Fibroblast of lung (primary cell): ENCODE measurements around the gene NR1D1. TPM values are rescaled to one million over a fixed set of nuclear protein-coding genes. Genes with fewer than 3 reads are reported as not detected.

Experiments used
- DNase-seq, 2 donors: peaks; one replicate each; pipeline versions ENCODE4 v3.0.0 to v3.0.0-alpha.2; 2010; ENCODE audit warnings: low read depth in 2 of 2
- H2AFZ ChIP-seq: 2 replicates; pipeline ENCODE4 v1.5.1; 2012; ENCODE audit warnings: low read length, control low read depth, inconsistent platforms
- H3K27ac ChIP-seq: 2 replicates; pipeline ENCODE4 v1.5.1; 2011; ENCODE audit warnings: low read length, control low read depth; ENCODE audit not compliant: insufficient read depth
- H3K27me3 ChIP-seq: 2 replicates; pipeline ENCODE4 v1.5.1; 2011; ENCODE audit warnings: mild to moderate bottlenecking, low read length; ENCODE audit not compliant: control insufficient read depth, insufficient read depth
- H3K36me3 ChIP-seq: 2 replicates; pipeline ENCODE4 v1.5.1; 2011; ENCODE audit warnings: low read length; ENCODE audit not compliant: control insufficient read depth, insufficient read depth
- H3K4me1 ChIP-seq: 2 replicates; pipeline ENCODE4 v1.5.1; 2011; ENCODE audit warnings: low read length; ENCODE audit not compliant: control insufficient read depth, insufficient read depth; ENCODE audit errors: extremely low read depth
- H3K4me2 ChIP-seq: 2 replicates; pipeline ENCODE4 v1.5.1; 2011; ENCODE audit warnings: low read length, control low read depth; ENCODE audit not compliant: insufficient read depth; ENCODE audit errors: extremely low read depth
- H3K4me3 ChIP-seq, 4 experiments: fragments of 200-600 bp in 1 of 4; sonication (generic) in 1 of 4; replicated peaks in 1 of 4; 2 replicates each; pipeline ENCODE4 v1.5.1; 2011 to 2016; ENCODE audit warnings: low read length in 4 of 4, low read depth in 3 of 4, mild to moderate bottlenecking in 3 of 4, control low read depth in 2 of 4, inconsistent platforms in 1 of 4, mixed read lengths in 1 of 4; ENCODE audit not compliant: insufficient read depth in 1 of 4; ENCODE audit errors: control extremely low read depth in 1 of 4
- H3K79me2 ChIP-seq: 2 replicates; pipeline ENCODE4 v1.5.1; 2012; ENCODE audit warnings: mild to moderate bottlenecking, low read length, inconsistent platforms; ENCODE audit not compliant: control insufficient read depth, insufficient read depth
- H3K9ac ChIP-seq: 2 replicates; pipeline ENCODE4 v1.5.1; 2011; ENCODE audit warnings: mild to moderate bottlenecking, low read length, control low read depth; ENCODE audit not compliant: insufficient read depth
- H3K9me3 ChIP-seq: 2 replicates; pipeline ENCODE4 v1.5.1; 2012; ENCODE audit warnings: low read depth, low read length; ENCODE audit not compliant: control insufficient read depth, insufficient read depth
- H4K20me1 ChIP-seq: 2 replicates; pipeline ENCODE4 v1.5.1; 2011; ENCODE audit warnings: low read length; ENCODE audit not compliant: control insufficient read depth, insufficient read depth; ENCODE audit errors: extremely low read depth
- EZH2 ChIP-seq: IDR thresholded peaks from 2 replicates; pipeline ENCODE4 v1.5.1; 2012; ENCODE audit warnings: low read length, control low read depth, mild to moderate bottlenecking; ENCODE audit errors: missing control alignments
- polyA plus RNA-seq, 2 donors: library from polyadenylated mRNA; depleted of rRNA in 1 of 2; stranded (reverse) in 1 of 2; unstranded in 1 of 2; fragments of >200 nt; gene quantifications; 2 replicates each; pipeline ENCODE4 v1.2.1, GENCODE V29; 2011 to 2012; ENCODE audit warnings: missing spikeins in 1 of 2
- total RNA-seq: library from RNA; depleted of rRNA; stranded (reverse); fragments of >200 nt; gene quantifications from 2 replicates; pipeline ENCODE4 v1.2.1, GENCODE V29; 2014
- TF ChIP-seq, protein P1 (sequence below), 2 donors: IDR thresholded peaks in 1 of 2; conservative IDR thresholded peaks in 1 of 2; 1 replicate in 1 of 2; 2 replicates in 1 of 2; pipeline ENCODE4 v1.5.1; 2011 to 2012; ENCODE audit warnings: low read length in 2 of 2, control low read depth in 1 of 2, inconsistent platforms in 1 of 2, low read depth in 1 of 2, mild to moderate bottlenecking in 1 of 2

NR1D1 gene
- total and polyA plus RNA-seq, 2 donors (not counting 1 experiment from before 2014, with no cell fraction given) = 3.3 to 5.3 TPM

DNA sequence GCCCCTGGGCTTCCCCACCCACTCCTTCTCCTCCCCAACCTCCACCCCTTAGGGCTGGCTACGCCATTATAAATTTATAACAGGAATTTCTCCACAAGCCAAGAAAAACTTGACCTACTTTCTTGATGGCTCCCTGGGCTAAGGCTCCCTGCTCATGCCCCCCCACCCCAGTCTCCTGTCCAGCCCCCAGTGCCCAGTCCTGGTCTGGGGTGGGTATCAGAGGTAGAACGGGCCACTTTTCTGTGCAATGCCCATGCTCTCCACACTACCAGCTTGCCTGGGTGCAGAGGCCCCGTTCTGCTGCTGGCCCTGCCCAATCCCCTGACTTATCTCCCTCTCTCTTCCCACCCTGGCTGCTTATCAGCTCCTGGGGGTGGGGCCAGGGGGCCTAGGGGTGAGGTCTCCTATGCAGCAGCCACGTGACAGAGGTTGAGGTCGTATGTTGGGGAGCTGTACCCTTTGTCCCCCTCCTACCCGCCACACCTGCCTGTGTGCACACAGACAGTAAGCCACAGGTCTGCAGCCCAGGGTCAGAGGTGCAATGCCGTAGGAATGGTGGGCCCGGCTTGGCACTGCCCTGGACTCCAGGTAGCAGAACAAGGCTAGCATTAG lies 27.5 kb downstream of the NR1D1 start:
- Histone ChIP-seq H3K9me3 (no peaks in the 10 kb centered on the region), H3K27ac (no peak overlapping the region), H3K79me2 (peaks cover 12% of the 10 kb centered on the region), H2AFZ (no peak overlapping the region), H3K4me1 (peaks cover 44% of the 10 kb centered on the region), H3K9ac (no peak overlapping the region), H4K20me1 (no peaks in the 10 kb centered on the region), H3K4me3 (no peak overlapping the region), H3K27me3 (no peaks in the 10 kb centered on the region), H3K36me3 (peaks cover 8% of the 10 kb centered on the region), H3K4me2 (no peak overlapping the region)
- TF ChIP-seq, protein P1, sequence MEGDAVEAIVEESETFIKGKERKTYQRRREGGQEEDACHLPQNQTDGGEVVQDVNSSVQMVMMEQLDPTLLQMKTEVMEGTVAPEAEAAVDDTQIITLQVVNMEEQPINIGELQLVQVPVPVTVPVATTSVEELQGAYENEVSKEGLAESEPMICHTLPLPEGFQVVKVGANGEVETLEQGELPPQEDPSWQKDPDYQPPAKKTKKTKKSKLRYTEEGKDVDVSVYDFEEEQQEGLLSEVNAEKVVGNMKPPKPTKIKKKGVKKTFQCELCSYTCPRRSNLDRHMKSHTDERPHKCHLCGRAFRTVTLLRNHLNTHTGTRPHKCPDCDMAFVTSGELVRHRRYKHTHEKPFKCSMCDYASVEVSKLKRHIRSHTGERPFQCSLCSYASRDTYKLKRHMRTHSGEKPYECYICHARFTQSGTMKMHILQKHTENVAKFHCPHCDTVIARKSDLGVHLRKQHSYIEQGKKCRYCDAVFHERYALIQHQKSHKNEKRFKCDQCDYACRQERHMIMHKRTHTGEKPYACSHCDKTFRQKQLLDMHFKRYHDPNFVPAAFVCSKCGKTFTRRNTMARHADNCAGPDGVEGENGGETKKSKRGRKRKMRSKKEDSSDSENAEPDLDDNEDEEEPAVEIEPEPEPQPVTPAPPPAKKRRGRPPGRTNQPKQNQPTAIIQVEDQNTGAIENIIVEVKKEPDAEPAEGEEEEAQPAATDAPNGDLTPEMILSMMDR (conservative IDR thresholded peaks at IDR 0.05 in 1 of 2, IDR thresholded peaks at IDR 0.05 in 1 of 2; ENCODE audit: low read depth in 1 of 2, low read length in 2 of 2) = no peak
- no peak for TF ChIP-seq EZH2
- DNase-seq = no peak

GRCh38 chr17:40072040-40072734 lies 28.2 kb downstream of the NR1D1 start:
- Histone ChIP-seq H3K4me1 (peaks cover 44% of the 10 kb centered on the region), H4K20me1 (no peaks in the 10 kb centered on the region), H3K4me3 (peak overlapping the region in 1 of 4 experiments; percentile 7), H3K27me3 (no peaks in the 10 kb centered on the region), H3K36me3 (peaks cover 8% of the 10 kb centered on the region), H3K27ac (no peak overlapping the region), H3K9ac (no peak overlapping the region), H3K9me3 (no peaks in the 10 kb centered on the region), H3K79me2 (peaks cover 16% of the 10 kb centered on the region), H3K4me2 (peak overlapping the region; percentile 5), H2AFZ (no peak overlapping the region)
- TF ChIP-seq, protein P1 (conservative IDR thresholded peaks at IDR 0.05 in 1 of 2, IDR thresholded peaks at IDR 0.05 in 1 of 2; ENCODE audit: low read depth in 1 of 2, low read length in 2 of 2) = no peak
- no peak for TF ChIP-seq EZH2
- DNase-seq = peak in 1 of 2 donors; percentile 62

DNA sequence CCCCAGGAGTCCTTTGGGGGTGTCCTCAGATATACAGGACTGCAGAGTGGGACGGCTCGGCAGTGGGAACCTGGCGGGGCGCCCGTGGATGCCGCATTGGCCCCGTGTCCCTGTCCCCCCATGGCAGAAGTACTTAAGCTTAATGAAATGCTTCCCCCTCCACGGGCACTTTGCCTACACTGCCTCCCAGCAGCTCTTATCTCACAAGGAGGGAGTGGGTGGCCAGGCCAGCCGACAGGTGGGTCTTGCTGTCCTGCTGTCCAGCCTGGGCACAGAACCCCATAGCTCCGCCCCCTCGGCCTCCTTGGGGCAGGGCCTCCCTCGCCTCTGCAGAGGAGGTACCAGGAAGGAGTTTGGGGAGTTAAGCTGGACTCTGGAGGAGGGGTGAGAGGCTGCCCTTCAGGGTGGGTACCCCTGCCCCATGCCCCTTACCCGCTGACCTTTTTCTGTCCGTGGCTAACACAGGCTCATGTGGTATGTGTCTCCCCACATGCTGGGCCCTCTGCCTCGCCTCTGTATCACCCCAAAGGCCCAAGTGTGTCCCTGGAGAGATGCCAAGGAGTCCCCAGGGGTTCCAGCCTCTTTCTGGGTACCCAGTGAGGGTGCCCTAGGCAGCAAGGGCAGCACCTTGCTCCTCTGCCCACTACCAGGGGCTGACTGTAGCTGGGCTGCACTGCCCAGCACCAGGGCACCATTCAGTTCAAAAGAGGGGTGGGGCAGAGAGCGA lies 28.9 kb downstream of the NR1D1 start:
- DNase-seq = no peak
- no peak overlapping the region for H2AFZ ChIP-seq
- peaks cover 44% of the 10 kb centered on the region for H3K4me1 ChIP-seq
- H3K27ac ChIP-seq = no peak overlapping the region
- H3K79me2 ChIP-seq = peaks cover 19% of the 10 kb centered on the region
- no peaks in the 10 kb centered on the region for H3K9me3 ChIP-seq
- peak overlapping the region; percentile 5 for H3K4me2 ChIP-seq
- TF ChIP-seq, protein P1 (conservative IDR thresholded peaks at IDR 0.05 in 1 of 2, IDR thresholded peaks at IDR 0.05 in 1 of 2; ENCODE audit: low read depth in 1 of 2, low read length in 2 of 2) = no peak
- no peak for TF ChIP-seq EZH2
- no peak overlapping the region for H3K4me3 ChIP-seq
- H3K36me3 ChIP-seq = peaks cover 5% of the 10 kb centered on the region
- H4K20me1 ChIP-seq = no peaks in the 10 kb centered on the region
- no peak overlapping the region for H3K9ac ChIP-seq
- H3K27me3 ChIP-seq = no peaks in the 10 kb centered on the region
